ENCODE data around the gene FOXD3. TPM values are rescaled to one million over a fixed set of nuclear protein-coding genes. Genes with fewer than 3 reads are reported as not detected.
A peak's percentile ranks its signal among the peaks of the same experiment; 100 is the strongest.

FOXD3 gene
- not detected in 2 replicates for total RNA-seq

- DNase-seq: peak; percentile 60
Measured at GRCh38 chr1:63322114-63322943, at the start of gene FOXD3. TSS of gene FOXD3 (plus strand) at chr1:63322567. CDS start at chr1:63323059, 492 bp downstream.

DNA sequence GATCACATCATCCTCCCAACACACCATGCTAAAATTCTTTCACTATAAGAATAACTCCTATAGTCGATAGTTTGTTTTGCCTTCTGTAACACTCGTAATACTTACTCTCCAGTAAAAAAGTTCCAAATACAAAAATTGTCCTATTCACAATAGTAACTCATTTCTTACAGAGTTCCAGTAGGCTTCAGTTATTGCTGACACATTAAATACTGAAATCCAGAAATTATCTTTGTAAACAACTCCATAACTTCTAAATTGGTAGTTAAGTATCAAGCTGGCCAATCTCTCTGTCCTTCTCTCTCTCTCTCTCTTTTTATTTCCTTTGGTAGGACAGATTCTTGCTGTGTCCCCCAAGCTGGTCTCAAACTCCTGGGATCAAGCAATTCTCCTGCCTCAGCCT is 49.6 kb upstream of the FOXD3 start:
- no peak for DNase-seq

- no peak for DNase-seq
Measured at GRCh38 chr1:63274371-63274770, 48.0 kb upstream of the FOXD3 start.

DNA sequence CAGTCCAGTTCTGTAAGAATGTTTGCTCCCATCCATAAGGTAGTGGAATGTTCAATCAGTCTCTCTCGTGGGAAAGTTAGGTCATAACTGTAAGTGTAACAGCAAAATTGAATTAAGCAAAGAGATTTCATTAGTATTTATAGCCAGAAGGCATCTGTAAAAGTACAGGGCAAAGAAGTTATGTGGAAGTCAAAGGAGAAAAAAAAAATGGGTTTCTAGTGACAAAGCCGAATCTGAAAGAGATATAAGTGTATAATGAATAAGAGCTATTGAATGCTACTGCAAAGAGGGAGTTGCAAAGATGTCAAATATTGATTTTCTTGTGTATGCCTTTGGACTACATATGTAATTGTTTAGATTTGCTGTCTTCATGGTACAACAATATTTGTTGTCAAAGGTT is 47.4 kb upstream of the FOXD3 start:
- DNase-seq: no peak

- no peak for DNase-seq
Measured at GRCh38 chr1:63276624-63277023, 45.7 kb upstream of the FOXD3 start.

DNA sequence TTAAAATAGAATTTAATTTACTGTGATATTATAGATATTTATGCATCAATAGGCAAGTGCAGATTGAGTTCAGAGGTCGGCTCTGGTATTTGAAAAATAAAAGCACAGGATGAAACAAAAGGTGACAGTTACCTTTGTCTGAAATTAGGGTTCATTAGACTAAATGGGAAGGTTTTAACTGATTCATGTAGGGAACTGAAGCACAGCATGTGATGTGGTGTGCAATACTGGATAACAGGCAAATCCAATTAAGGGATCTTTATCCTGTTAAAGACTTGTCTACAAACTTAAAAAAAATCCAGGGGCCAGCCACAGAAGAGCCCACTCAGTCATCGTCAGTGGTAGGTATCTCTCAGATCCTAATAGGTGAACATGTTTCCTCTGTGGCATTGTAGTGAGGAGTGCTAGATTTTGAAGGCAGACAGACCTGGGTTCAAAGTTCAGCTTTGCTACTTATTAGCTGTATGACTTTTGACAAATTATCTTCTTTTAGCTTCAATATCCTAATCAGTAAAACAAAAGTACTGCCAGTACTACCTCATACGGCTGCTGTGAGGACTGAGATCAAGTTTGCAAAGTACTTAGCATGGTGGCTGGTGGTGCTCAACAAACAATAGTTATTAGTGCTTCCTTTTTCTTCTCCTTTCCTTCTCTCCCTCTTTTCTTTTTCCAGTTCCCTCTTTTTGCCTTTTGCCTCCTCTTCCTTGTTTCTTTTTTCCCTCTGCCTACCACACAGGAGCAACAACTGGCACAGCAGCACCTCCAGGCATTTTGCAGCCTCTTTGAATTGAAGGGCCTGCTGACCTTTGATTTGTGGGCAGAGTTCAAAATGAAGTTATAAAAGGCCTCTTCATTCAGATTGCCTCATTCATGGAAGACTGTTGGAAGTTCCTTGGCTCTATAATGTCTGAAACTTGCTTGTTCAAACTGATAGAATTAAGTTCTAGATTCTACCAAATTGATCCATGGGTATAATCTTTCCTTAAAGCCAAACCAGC is 44.9 kb upstream of the FOXD3 start:
- DNase-seq: no peak

DNA sequence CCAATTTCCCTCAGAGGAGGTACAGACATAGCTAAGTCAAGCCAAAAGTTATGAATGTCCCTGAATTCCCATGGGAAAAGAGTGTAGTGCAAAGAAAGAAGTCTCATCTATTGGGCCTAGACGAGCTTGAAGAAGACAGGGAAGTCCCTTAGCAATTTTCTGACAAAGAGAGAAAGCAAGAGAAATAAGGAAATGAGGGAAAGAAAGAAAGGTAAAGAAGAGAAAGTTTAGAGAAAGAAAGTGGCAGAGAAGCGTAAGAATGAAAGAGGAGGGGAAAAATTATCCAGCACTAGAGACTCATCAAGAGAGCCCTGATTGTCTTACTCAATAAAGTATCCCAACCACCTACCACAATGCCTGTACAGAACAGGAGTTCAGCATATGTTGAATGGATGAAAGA is 40.6 kb upstream of the FOXD3 start:
- DNase-seq: no peak

- no peak for DNase-seq
Measured at GRCh38 chr1:63289135-63289534, 33.2 kb upstream of the FOXD3 start.

DNA sequence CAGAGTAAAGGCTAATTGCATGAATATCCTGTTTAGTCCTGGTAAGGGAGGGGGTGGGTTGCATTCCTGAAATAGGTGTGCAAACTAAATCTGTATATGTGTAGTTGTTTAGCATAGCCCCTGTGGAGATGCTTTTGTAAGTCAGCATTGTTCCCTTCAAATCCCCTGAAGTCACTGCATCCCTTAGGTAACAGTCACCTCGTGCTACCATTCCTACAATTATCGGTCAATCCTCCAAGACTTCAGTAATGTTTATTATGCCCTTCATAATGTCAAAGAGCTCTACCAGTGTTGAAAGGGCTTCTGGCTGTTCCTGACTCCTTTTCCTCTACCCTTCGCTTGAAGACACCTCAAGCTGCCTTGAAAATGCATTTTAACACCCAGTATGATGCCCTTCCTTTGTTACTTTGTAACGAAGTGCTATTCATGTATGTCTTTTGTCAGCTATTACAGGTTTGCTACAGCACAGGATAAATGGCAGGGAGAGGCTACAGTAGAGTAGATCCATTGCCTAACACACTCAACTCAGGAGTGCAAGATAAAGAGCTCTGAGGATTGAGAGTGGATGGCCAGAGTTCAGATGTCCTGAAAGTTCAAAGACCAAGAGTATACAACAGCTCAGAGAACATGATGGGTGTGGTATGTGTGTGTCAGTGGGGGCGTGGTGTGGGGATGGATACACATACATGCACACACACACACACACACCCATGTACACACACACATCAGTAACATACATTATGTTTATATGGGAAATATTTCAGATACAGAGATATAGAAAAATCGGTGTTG is 27.4 kb upstream of the FOXD3 start:
- DNase-seq: no peak

DNA sequence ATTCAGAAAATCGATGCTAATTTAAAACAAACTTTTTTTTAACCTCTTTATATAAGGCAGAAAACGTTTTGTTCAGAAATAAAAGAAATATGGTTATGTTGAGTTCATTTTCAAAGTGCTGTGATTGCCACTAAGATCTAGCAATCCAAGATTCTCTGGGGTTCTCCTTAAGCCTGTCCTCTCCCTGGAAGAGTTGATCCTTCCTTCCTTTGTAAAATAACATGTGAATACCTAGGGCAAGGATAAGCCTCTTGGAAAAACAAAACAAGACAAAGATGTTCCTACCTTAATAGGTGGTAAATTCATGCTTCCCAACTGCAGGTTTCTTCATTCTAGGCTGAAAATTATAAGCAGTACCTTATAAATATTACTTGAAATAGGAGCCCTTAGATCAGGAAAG is 18.0 kb upstream of the FOXD3 start:
- DNase-seq: no peak

DNA sequence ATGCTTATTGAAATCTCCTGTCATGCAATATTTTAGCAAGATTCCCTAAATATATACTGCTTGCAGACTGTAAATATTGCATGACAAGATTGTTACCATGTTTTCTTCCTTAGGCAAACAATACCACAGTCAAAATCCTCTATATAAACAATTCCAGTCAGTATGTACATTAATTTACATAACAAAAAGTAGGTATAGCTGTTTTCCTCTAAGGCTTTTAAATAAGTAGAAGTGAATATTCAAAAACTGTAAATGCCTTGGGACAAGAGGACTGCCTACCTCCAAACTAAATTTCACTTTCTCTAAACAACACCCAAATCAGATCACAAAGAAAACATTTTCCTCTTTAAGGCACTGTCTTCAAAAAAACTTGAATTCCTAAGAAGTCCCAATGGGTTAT is 17.3 kb upstream of the FOXD3 start:
- no peak for DNase-seq

DNA sequence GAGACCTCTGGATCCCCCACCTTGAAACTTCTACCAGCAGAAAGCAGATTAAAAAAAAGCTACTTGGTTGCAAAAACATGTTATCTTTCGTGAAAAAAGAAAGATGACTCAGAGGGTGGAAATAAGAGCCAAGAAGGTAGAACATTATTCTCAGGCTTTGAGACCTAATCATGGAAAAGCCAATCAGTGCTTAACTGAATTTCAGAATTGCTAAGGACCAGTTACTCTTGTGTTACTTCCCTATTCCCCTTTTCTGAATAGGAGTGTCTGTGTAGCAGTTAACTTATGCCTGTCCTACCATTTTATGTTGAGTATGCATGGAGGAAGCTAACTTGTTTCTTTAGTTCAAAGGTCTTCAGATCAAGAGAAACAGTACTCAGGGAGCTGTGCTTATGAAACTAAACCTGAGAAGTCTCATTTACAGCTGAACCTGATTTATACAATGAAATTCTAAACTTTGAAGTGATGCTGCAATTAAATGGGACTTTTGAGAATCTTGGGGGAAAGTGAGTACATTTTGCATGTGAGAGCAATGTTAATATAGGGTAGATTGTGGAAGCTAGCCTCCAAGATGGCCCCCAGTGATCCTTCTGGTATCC is 15.1 kb upstream of the FOXD3 start:
- no peak for DNase-seq

- no peak for DNase-seq
Measured at GRCh38 chr1:63316598-63316983, 5.8 kb upstream of the FOXD3 start.

DNA sequence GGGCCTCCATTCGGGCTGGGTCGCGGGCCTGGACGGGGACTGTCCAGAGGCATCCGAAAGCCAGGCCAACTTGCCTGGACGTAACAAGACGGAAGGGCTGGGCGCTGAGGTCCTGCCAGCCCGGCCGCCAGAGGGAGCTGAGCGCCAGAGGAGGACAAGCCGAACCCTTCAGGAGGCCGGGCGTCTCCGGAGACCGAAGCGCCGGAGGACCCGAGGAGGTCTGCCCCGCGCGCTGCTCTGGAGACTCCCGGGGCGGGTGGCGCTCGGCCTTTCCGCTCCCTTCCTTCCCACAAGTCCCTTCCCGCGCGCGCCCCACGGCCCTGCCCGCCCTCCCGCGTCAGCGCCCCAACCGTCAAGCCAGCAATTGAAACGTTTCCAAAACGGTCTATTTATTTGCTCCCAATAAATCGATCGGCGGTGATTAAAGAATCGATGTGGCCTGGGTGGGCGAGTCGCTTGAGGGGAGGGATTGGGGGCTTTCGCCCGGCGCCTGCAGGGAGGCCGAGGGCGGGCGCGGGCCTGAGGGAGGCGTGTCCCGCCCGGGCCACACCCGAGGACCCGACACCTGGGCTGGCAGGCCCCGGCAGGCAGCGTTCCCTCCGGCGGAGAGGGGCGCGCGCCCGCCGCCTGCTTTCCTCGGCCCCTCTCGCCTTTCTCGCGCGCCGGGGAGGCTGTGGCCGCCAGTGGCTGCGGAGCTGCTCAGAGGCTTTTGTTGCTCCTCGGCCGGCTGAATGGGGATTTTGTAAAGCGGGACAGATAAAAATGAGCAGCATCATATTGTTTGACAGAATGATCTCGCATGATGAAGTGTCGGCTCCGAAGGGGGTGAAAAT is 5.2 kb upstream of the FOXD3 start:
- DNase-seq: peak; percentile 80

GRCh38 chr1:63317817-63318152 is 4.6 kb upstream of the FOXD3 start:
- DNase-seq: no peak

GRCh38 chr1:63318201-63318979 is 4.0 kb upstream of the FOXD3 start:
- no peak for DNase-seq

DNA sequence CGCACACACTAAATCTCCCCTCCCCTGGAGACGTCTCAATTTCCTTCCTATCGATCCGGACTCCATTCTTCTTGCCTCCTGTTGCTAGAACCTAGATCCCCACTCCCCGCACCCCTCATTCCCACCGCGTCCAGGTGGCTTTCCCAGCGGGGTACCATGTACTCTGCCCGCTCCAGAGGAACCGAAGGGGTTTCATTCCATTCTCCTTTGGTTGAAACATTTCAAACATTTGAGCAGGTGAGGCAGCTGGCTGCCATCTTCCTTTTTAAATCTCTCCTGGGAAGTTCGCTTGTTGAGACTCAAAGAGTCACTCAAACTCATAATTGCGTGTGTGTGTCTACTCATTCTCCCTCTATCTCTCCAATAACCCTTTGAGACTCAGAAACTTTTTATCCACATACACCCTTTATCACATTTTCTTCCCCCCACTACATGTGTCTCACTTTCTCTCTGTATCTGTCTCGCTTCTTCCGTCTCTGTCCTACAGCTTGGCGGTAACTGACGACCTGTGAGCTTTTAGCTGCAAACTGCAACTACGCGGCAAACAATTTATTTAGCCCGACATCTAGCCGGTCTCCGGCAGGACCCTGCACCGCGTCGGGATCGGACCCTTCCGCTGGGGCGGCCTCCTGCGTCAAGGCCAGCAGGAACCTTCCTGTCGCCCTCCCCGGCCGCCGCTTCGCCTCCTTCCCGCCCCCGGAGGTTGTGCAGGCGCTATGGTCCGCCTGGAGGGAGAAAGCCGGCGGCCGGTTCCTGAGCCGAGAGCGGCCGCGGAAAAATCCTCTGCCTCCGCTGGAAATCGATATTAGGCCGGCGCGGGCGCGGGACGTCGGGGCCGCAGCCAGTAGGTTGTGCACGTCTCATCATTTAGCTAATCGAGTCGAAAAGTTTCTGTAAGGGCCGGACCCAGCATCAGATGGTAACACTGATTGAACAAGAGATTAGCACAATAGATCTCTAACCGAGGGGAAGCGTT is 3.0 kb upstream of the FOXD3 start:
- DNase-seq: no peak

DNA sequence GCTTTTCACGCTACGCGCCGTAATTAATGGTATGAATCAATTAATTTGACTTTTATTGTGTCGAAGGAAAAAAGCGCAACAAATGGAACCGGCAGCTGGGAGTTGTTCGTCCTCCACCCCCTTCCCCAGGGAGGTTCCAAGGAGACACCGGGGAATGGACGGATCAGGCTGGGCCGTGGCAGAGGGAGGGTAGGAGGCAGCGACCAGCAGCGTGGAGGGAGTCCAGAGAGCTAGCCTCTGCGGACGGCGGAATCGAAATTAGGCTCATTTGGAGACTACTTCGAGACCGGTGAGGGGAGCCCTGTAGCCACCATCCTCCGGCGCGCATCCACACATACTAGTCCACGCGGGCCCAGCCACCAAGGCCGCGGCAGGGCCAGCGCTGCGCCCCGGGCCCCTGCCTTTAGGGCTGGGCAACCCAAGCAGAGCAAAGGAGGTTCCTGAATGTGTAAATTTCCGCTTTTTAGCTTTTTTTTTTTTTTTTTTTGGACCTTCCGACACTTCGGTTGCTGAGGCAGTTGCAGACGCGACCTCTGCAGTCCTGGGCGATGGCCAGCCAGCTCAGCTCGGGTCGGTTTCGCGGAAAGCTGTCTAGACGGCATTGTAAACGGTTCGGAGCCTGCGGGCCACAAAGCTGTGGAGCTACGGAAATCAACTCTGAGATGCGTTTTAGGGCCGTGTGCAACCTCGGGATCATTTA is 2.2 kb upstream of the FOXD3 start:
- no peak for DNase-seq
